SU-DHL-6 (cell line): ENCODE measurements around the gene CHRNB1.

Experiments used
- H2AFZ ChIP-seq: fragments of 200-600 bp; sonication (generic); 2 replicates; pipeline ENCODE4 v1.6.1; 2014; ENCODE audit warnings: low read depth, mild to moderate bottlenecking, moderate library complexity, mixed read lengths, antibody characterized with exemption, low read length; ENCODE audit not compliant: severe bottlenecking
- H3F3A ChIP-seq: fragments of 200-600 bp; shearing (Covaris generic); 2 replicates; pipeline ENCODE4 v1.6.0; 2016; ENCODE audit warnings: antibody characterized with exemption, mild to moderate bottlenecking; ENCODE audit not compliant: insufficient read depth
- H3K27ac ChIP-seq: fragments of 200-600 bp; sonication (generic); 2 replicates; pipeline ENCODE4 v1.5.1; 2016; ENCODE audit warnings: low read depth, mild to moderate bottlenecking, low read length, moderate library complexity, mixed read lengths
- H3K27me3 ChIP-seq: fragments of 200-600 bp; sonication (generic), shearing (Covaris generic); 2 replicates; pipeline ENCODE4 v1.6.0; 2014; ENCODE audit warnings: mild to moderate bottlenecking, low read length
- H3K36me3 ChIP-seq: fragments of 200-600 bp; sonication (generic); 2 replicates; pipeline ENCODE4 v1.6.1; 2014; ENCODE audit warnings: mild to moderate bottlenecking, low read length, mixed read lengths
- H3K4me2 ChIP-seq: fragments of 300-600, 200-600 bp; shearing (Covaris generic), sonication (generic); 2 replicates; pipeline ENCODE4 v1.6.0; 2014; ENCODE audit warnings: low read length, low read depth, mild to moderate bottlenecking; ENCODE audit not compliant: poor library complexity, severe bottlenecking
- H3K4me3 ChIP-seq: fragments of 200-600 bp; sonication (generic); 2 replicates; pipeline ENCODE4 v1.5.1; 2014; ENCODE audit warnings: antibody characterized with exemption, low read length, mild to moderate bottlenecking, mixed read lengths; ENCODE audit not compliant: insufficient read depth, poor library complexity, severe bottlenecking
- H3K79me2 ChIP-seq: fragments of 200-600 bp; sonication (generic); 2 replicates; pipeline ENCODE4 v1.6.1; 2014; ENCODE audit warnings: mild to moderate bottlenecking, low read length, moderate library complexity; ENCODE audit not compliant: insufficient read depth
- H3K9ac ChIP-seq: fragments of 200-600 bp; sonication (generic); 2 replicates; pipeline ENCODE4 v1.7.0; 2014; ENCODE audit warnings: mild to moderate bottlenecking, low read length
- H3K9me2 ChIP-seq: fragments of 200-600 bp; sonication (generic); replicated peaks from 2 replicates; pipeline ENCODE4 v1.6.1; 2014; ENCODE audit warnings: low read length; ENCODE audit not compliant: insufficient read depth
- H3K9me3 ChIP-seq: fragments of 200-600 bp; sonication (generic); 2 replicates; pipeline ENCODE4 v1.6.1; 2014; ENCODE audit warnings: low read length, mixed read lengths; ENCODE audit not compliant: insufficient read depth
- H4K20me1 ChIP-seq: fragments of 200-600 bp; sonication (generic); 2 replicates; pipeline ENCODE4 v1.6.1; 2014; ENCODE audit warnings: low read depth, mild to moderate bottlenecking, antibody characterized with exemption, low read length, moderate library complexity, mixed read lengths
- CTCF ChIP-seq: fragments of 200-600 bp; sonication (generic); IDR thresholded peaks from one replicate; pipeline ENCODE4 v1.5.1; 2017; ENCODE audit warnings: antibody characterized with exemption, mild to moderate bottlenecking, low read length, moderate library complexity; ENCODE audit not compliant: insufficient read depth, poor library complexity, severe bottlenecking
- EZH2phosphoT487 ChIP-seq: fragments of 200-600 bp; sonication (generic), shearing (Covaris generic); conservative IDR thresholded peaks from 2 replicates; pipeline ENCODE4 v1.6.1; 2018; ENCODE audit warnings: mild to moderate bottlenecking, antibody characterized with exemption, low read length, moderate library complexity, mixed read lengths

The CHRNB1 gene

DNA sequence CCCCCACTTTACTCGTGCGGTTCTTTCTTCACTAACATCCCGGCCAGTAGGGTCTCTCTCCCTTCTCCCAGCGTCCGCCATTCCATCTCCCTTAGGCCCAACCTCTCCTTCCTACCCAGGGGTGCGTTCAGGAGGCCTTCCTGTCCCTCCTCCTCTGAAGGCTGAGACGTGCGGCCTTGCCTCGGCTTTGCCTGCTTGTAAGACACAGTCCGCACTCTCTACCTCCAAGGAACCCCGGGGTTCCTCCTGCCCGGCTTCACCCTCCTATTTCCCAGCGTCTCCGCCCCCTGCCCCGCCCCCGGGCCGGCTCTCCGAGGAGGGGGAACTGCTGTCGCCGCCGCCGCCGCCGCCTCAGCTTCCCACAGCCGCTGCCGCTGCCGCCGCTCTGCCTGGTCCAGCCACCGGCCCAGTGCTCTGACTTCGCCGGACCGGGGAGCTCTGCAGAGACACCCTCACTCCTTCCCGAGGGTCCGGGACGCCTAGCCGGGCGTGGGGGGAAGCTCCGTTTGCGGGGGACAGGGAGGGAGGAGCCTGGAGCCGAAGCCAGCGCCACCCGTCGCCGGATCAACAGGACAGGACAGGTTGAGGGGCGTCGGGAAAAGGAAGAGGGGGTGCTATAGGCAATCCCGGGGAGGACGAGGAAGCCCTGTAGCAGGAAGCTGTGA is 6.8 kb upstream of the CHRNB1 start:
- Histone ChIP-seq H3K36me3 (no peaks in the 10 kb centered on the region), H3K4me2 (peak overlapping the region; percentile 14), H3K27me3 (no peaks in the 10 kb centered on the region), H3K9ac (no peak overlapping the region; the same call in 1 of the 2 replicates), H2AFZ (no peak overlapping the region), H3K4me3 (no peak overlapping the region), H3K9me2 (no peaks in the 10 kb centered on the region), H3K9me3 (no peaks in the 10 kb centered on the region), H3F3A (no peaks in the 10 kb centered on the region), H3K79me2 (no peaks in the 10 kb centered on the region), H3K27ac (no peak overlapping the region), H4K20me1 (no peaks in the 10 kb centered on the region)
- TF ChIP-seq CTCF (no peak), EZH2phosphoT487 (no peak)

DNA sequence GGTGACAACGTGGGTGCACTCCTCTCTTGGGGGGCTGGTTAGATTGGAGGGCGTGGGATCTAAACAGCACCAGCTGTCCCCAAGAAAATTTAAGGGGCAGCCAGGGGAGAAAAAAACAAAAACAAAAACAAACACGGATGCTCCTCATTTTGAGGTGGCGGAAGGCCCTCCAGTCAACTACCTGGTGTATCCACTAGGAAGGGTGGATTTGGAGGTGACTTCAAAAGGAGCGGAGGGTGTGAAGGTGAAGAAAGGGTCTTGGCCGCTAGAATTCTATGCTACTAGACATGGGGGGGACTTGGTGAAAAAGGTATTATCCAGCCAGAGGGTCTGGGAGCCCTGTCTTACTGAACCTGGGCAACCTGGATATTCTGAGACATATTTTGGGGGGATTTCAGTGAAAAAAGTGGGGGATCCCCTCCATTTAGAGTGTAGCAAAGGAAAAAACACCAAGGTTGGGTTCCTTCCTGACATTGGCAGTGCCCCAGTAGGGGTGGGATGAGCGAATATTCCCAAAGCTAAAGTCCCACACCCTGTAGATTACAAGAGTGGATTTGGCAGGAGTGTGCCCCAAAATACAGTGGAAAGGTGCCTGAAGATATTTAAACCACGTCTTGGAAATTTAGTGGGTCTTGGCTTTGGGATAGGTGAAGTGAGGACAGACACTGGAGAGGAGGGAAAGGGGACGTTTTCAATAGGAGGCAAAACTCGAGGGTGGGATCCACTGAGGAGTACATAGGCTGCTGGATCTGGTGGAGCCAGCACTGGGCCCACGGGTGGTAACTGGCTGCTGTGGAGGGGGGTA is 6.0 kb upstream of the CHRNB1 start:
- Histone ChIP-seq H3F3A (no peaks in the 10 kb centered on the region), H3K4me3 (no peak overlapping the region), H3K9ac (no peak overlapping the region), H3K27me3 (no peaks in the 10 kb centered on the region), H3K36me3 (no peaks in the 10 kb centered on the region), H3K9me3 (no peaks in the 10 kb centered on the region), H2AFZ (no peak overlapping the region), H3K9me2 (no peaks in the 10 kb centered on the region), H4K20me1 (no peaks in the 10 kb centered on the region), H3K79me2 (no peaks in the 10 kb centered on the region), H3K4me2 (no peak overlapping the region), H3K27ac (no peak overlapping the region)
- TF ChIP-seq EZH2phosphoT487: no peak
- TF ChIP-seq CTCF: no peak

- TF ChIP-seq CTCF (no peak), EZH2phosphoT487 (no peak)
Observed at GRCh38 chr17:7439462-7440112, 5.3 kb upstream of the CHRNB1 start, which contains the start of gene FGF11. Gene FGF11, plus strand, starts transcription at chr17:7439512. Its CDS starts 109 bp downstream, at chr17:7439621.

More at GRCh38 chr17:7439462-7440112, 5.3 kb upstream of the CHRNB1 start, which contains the start of gene FGF11:
- Histone ChIP-seq H3K9me3 (no peaks in the 10 kb centered on the region), H3K9me2 (no peaks in the 10 kb centered on the region), H3K27ac (no peak within 1 kb of the TSS), H3K27me3 (no peaks in the 10 kb centered on the region), H2AFZ (no peak within 1 kb of the TSS), H3K4me2 (peak within 1 kb of the TSS; percentile 39), H3K36me3 (no peaks in the 10 kb centered on the region), H3K79me2 (no peaks in the 10 kb centered on the region), H3K9ac (peak within 1 kb of the TSS; percentile 21; the same call in 1 of the 2 replicates), H3F3A (no peaks in the 10 kb centered on the region), H4K20me1 (no peaks in the 10 kb centered on the region), H3K4me3 (no peak within 1 kb of the TSS)
